K562 (cell line): ENCODE measurements around the gene RNPEPL1. TPM values are rescaled to one million over a fixed set of nuclear protein-coding genes. Genes with fewer than 3 reads are reported as not detected.

ENCODE experiments used
- ATAC-seq: fragments of 200-7000 bp; cut with Tn5 transposase; 3 replicates; pipeline ENCODE4 v1.9.1; 2020; ENCODE audit warnings: moderate library complexity
- BruUV-seq: library from RNA; stranded (reverse); fragments of 400-500 nt; replicated peaks from 2 replicates; lab custom pipeline; 2021; lab: Mats Ljungman, UMichigan
- CTCF ChIA-PET: fragments of 300-600 bp; formaldehyde crosslinking; extraction: SDS; loops from one replicate; lab custom pipeline; 2021; ENCODE audit warnings: low intra/inter-chr PET ratio; lab: Yijun Ruan, JAX
- POLR2A ChIA-PET: fragments of 300-600, 350-650 bp; sonication (Branson Sonifier 250); formaldehyde crosslinking; extraction: SDS; loops from one replicate; lab custom pipeline; 2021; ENCODE audit warnings: antibody characterized with exemption, inconsistent platforms; lab: Yijun Ruan, JAX
- DNase-seq, 4 experiments: peaks; one replicate each; pipeline versions ENCODE4 v3.0.0 to v3.0.0-alpha.2; 2011 to 2018; ENCODE audit warnings: low spot score in 3 of 4, mixed read lengths in 3 of 4; ENCODE audit errors: extremely low read depth in 1 of 4
- FAIRE-seq: peaks from 2 replicates; lab custom pipeline; 2011; peaks lifted over from hg19 to GRCh38; lab: Jason Lieb, UNC
- H2AFZ ChIP-seq: 2 replicates; pipeline ENCODE4 v1.6.0; 2011; ENCODE audit warnings: low read depth, low read length, control low read depth, inconsistent platforms
- H3K27ac ChIP-seq: fragments of 200-600 bp; 3 replicates; pipeline ENCODE4 v1.8.0; 2011; ENCODE audit warnings: low read depth, mild to moderate bottlenecking, control low read depth, inconsistent platforms, low read length, moderate library complexity, mixed read lengths; ENCODE audit errors: extremely low read depth
- H3K27me3 ChIP-seq, 2 experiments: fragments of 300-600 bp in 1 of 2; 2 replicates in 1 of 2; 3 replicates in 1 of 2; pipeline versions ENCODE4 v1.6.0 to v1.8.0; 2011; ENCODE audit warnings: inconsistent platforms in 2 of 2, low read length in 2 of 2, mild to moderate bottlenecking in 1 of 2, mixed read lengths in 1 of 2, moderate library complexity in 1 of 2; ENCODE audit not compliant: control insufficient read depth in 2 of 2, insufficient read depth in 2 of 2
- H3K36me3 ChIP-seq: fragments of 300-600 bp; 3 replicates; pipeline ENCODE4 v1.8.0; 2011; ENCODE audit warnings: mild to moderate bottlenecking, low read length, inconsistent platforms; ENCODE audit not compliant: control insufficient read depth, insufficient read depth
- H3K4me1 ChIP-seq, 2 experiments: fragments of 200-600 bp in 1 of 2; replicated peaks in 1 of 2; 2 replicates in 1 of 2; 3 replicates in 1 of 2; pipeline versions ENCODE4 v1.5.1 to v1.8.0; 2011; ENCODE audit warnings: inconsistent platforms in 2 of 2, low read length in 2 of 2, mild to moderate bottlenecking in 1 of 2, mixed read lengths in 1 of 2, moderate library complexity in 1 of 2; ENCODE audit not compliant: control insufficient read depth in 2 of 2, insufficient read depth in 2 of 2
- H3K4me2 ChIP-seq: 2 replicates; pipeline ENCODE4 v1.6.1; 2011; ENCODE audit warnings: low read length, control low read depth, inconsistent platforms, mixed read lengths; ENCODE audit not compliant: insufficient read depth
- H3K4me3 ChIP-seq: fragments of 200-600 bp; sonication (generic), shearing (Covaris generic); 2 replicates; pipeline ENCODE4 v1.5.1; 2016; ENCODE audit warnings: control low read depth, inconsistent platforms
- H3K79me2 ChIP-seq: fragments of 200-600 bp; 3 replicates; pipeline ENCODE4 v1.8.0; 2011; ENCODE audit warnings: low read length, inconsistent platforms; ENCODE audit not compliant: control insufficient read depth, insufficient read depth
- H3K9ac ChIP-seq, 2 experiments: 2 replicates each; pipeline versions ENCODE4 v1.6.0 to v1.6.1; 2011; ENCODE audit warnings: low read depth in 2 of 2, low read length in 2 of 2, control low read depth in 1 of 2, inconsistent platforms in 1 of 2, mild to moderate bottlenecking in 1 of 2, mixed read lengths in 1 of 2; ENCODE audit not compliant: insufficient read depth in 1 of 2
- H3K9me1 ChIP-seq: one replicate; pipeline ENCODE4 v1.6.0; 2011; ENCODE audit warnings: inconsistent platforms, mild to moderate bottlenecking, low read length, moderate library complexity; ENCODE audit not compliant: control insufficient read depth, insufficient read depth
- H3K9me3 ChIP-seq: replicated peaks from 2 replicates; pipeline ENCODE4 v1.5.1; 2011; ENCODE audit warnings: low read depth, low read length, inconsistent platforms; ENCODE audit not compliant: control insufficient read depth, insufficient read depth
- H4K20me1 ChIP-seq: replicated peaks from 2 replicates; pipeline ENCODE4 v1.6.1; 2011; ENCODE audit warnings: low read length, inconsistent platforms, mixed read lengths; ENCODE audit not compliant: control insufficient read depth, insufficient read depth
- PCBP1 ChIP-seq: fragments of 200-400 bp; formaldehyde crosslinking; IDR thresholded peaks from 2 replicates; pipeline ENCODE4 v1.6.1; 2018; ENCODE audit warnings: mild to moderate bottlenecking, low read depth, low read length; ENCODE audit not compliant: poor library complexity, severe bottlenecking
- WGBS: fragments of 100-300 bp; shearing (Covaris generic); methylation state at CpG from one replicate; pipeline ENCODE4 v1.1.6; 2016; ENCODE audit warnings: low coverage, mixed read lengths; ENCODE audit not compliant: insufficient coverage; ENCODE audit errors: missing lambda C conversion rate; 5-methylcytosine and 5-hydroxymethylcytosine counted together
- in situ Hi-C: fragments of 300-500 bp; cut with MboI; formaldehyde crosslinking; loops from 4 replicates; pipeline ENCODE4 v1.15.0; 2018; ENCODE audit warnings: inconsistent platforms, mixed read lengths
- intact Hi-C: fragments of 100-400 bp; cut with micrococcal nuclease; formaldehyde crosslinking; loops from 2 replicates; pipeline ENCODE4 v1.14.2; 2022
- polyA plus RNA-seq, 8 experiments: library from polyadenylated mRNA; depleted of rRNA in 4 of 8; stranded (reverse) in 5 of 8; unstranded in 3 of 8; fragments of >200 nt; fragmentation: Nextera tagmentation in 2 of 8; fragmentation: Illumina TruSeq in 1 of 8; extraction: Ambion mirVana in 2 of 8; extraction: Trizol in 1 of 8; gene quantifications; 2 replicates each; pipeline versions ENCODE4 v1.2.1 to v1.2.3, GENCODE V29; 2011 to 2014; ENCODE audit warnings: inconsistent platforms in 1 of 8, missing spikeins in 1 of 8
- total RNA-seq, 7 experiments: library from RNA; depleted of rRNA in 6 of 7; stranded (reverse); fragments of >200 nt in 6 of 7; fragmentation: Illumina TruSeq in 2 of 7; extraction: Trizol in 2 of 7; gene quantifications; 2 replicates each; pipeline versions ENCODE4 v1.2.1 to v1.2.3, GENCODE V29; 2011 to 2021; ENCODE audit warnings: low replicate concordance in 1 of 7

The RNPEPL1 gene
- total and polyA plus RNA-seq, 9 of the 15 experiments (the other 6 are each of a cell fraction or from before 2014, with no cell fraction given), result 0.07 to 38.7 (median 5.6) TPM

DNA sequence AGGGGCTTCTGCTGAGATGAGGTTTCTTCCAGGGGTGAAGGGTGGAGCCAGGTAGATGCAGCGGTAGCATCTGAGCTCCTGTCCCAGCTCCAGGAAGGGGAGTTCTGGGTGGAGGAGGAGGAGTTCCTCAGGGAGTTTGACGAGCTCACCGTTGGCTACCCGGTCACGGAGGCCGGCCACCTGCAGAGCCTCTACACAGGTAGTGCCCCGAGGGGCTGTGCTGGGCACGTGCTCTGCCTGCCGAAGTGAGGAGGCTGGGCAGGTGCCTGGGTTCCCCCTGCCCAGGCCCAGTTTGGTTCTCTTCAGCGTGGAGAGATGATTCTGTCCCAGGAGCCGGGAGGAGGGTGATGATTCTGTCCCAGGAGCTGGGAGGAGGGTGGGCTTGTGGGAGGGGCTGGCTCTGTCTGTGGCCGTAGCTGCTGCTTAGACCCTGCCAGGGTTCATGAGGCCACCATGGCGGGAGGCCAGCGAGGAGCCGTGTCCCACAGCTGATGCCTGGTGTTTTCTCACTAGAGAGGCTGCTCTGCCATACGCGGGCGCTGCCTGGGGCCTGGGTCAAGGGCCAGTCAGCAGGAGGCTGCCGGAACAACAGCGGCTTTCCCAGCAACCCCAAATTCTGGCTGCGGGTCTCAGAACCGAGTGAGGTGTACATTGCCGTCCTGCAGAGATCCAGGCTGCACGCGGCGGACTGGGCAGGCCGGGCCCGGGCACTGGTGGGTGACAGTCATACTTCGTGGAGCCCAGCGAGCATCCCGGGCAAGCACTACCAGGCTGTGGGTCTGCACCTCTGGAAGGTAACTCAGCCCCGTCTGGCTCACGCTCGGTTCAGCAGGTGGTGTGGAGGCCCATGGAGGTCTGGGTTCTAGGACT, 26.5 kb downstream of the RNPEPL1 start:
- Histone ChIP-seq H4K20me1 (no peaks in the 10 kb centered on the region), H3K27me3 (no peaks in the 10 kb centered on the region), H3K9me3 (no peaks in the 10 kb centered on the region)
- POLR2A ChIA-PET, result interaction anchor here (0.6 to 0.7 kb wide), 2 partner anchors 34 to 38 kb away, joined by 3 read pairs; no protein-coding TSS in a partner anchor
- BruUV-seq, result no TSS peak
- TF ChIP-seq PCBP1, result no peak
- TF ChIP-seq, all 486 proteins: peak for 0
- Histone ChIP-seq H3K4me3 (no peak overlapping the region), H3K9ac (peak overlapping the region in 1 of 2 experiments; percentile 4; a peak in 1 of 4 replicates), H2AFZ (no peak overlapping the region), H3K4me1 (peaks cover 0 to 32% of the 10 kb centered on the region in 2 experiments; a peak in 2 of 5 replicates), H3K9me1 (no peaks in the 10 kb centered on the region), H3K79me2 (no peaks in the 10 kb centered on the region; the same call in 2 of the 3 replicates), H3K36me3 (peaks cover 28% of the 10 kb centered on the region; the same call in 2 of the 3 replicates), H3K27ac (no peak overlapping the region), H3K4me2 (no peak overlapping the region)
- CTCF ChIA-PET, result interaction anchor here (1.0 kb wide), 1 partner anchor 81 kb away, joined by 3 read pairs; no protein-coding TSS in a partner anchor
- intact Hi-C loops, result no loop called here
- FAIRE-seq, result no peak
- in situ Hi-C loops, result no loop called here
- no peak for ATAC-seq
- 73% methylated on average over 6 of the region's 34 CpGs for WGBS
- DNase-seq, result no peak
